GM19238 (cell line): ENCODE results near the gene ITGA4.
A peak's percentile ranks its signal among the peaks of the same experiment; 100 is the strongest.
"Not testable (repeated sequence)": the region's sequence is repeated elsewhere in the genome, so short reads cannot be mapped to it uniquely, and the experiment has no call there.

Source experiments
- DNase-seq: peaks from one replicate; pipeline ENCODE4 v3.0.0; 2011; ENCODE audit warnings: low spot score; ENCODE audit not compliant: insufficient read length

ITGA4 gene

DNA sequence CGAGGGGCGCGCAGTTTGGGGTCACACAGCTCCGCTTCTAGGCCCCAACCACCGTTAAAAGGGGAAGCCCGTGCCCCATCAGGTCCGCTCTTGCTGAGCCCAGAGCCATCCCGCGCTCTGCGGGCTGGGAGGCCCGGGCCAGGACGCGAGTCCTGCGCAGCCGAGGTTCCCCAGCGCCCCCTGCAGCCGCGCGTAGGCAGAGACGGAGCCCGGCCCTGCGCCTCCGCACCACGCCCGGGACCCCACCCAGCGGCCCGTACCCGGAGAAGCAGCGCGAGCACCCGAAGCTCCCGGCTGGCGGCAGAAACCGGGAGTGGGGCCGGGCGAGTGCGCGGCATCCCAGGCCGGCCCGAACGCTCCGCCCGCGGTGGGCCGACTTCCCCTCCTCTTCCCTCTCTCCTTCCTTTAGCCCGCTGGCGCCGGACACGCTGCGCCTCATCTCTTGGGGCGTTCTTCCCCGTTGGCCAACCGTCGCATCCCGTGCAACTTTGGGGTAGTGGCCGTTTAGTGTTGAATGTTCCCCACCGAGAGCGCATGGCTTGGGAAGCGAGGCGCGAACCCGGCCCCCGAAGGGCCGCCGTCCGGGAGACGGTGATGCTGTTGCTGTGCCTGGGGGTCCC lies at the start of gene ITGA4:
Gene ITGA4, plus strand, starts transcription at position 266 of the 620 bp plus-strand sequence. Its CDS starts 269 bp downstream, at position 535.
- DNase-seq = peak; percentile 41

DNA sequence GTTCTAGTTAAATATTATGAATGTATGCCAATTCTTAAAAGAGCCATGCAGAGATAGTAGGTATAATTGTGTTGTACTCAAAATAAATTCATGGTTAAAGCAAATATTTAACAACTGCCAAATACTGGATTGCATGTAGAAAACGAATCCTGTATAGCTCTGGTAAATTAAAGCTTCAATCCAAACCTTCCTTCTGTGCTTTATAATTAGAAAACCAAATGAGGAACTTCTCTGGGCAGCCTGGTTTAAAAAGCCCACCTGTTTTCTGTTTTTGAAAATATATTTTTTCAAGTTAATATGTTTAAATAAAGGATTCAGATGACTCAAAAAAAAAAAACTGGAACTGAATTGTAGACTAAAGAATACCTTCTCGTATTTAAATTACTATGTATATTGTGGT lies 48.3 kb upstream of the ITGA4 start:
- DNase-seq = no peak

DNA sequence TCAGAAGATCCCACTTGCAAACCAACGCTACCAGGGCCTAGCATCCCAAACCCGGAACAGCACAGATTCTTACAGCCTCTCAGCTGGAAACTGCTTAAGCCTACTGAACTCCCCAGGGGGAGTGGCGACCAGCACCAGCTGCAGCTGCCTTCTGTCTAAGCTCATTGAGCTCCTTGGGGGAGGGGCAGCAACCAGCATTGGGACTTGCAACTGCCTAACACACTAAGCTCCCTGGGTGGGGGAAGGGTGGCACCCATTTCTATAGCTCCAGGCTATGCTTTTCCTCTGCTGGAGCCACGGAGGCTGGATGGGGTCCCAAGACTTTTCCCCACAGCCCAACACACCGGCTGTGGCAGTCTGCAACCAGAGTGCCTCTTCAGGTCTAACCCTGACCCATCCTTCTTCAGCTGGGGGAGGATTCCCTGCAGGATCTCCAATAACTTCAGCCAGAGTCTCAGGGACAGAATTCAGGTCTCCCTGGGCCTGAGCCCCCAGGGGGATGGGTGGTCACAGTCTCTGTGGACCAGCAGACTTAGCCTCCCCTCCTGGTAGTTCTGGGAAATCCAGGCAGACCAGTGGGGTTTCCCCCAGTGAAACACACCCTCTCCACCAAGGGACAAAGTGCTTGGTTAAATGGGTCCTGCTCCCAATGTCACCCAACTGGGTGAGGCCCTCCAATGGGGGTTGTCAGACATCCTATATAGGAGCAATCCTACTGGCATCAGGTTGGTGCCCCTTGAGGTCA lies 45.9 kb upstream of the ITGA4 start:
- peak; percentile 7 for DNase-seq

- no peak for DNase-seq
These were observed 37.9 kb upstream of the ITGA4 start for GRCh38 chr2:181419129-181419855.

GRCh38 chr2:181420259-181421130 lies 36.7 kb upstream of the ITGA4 start:
- no peak for DNase-seq

DNA sequence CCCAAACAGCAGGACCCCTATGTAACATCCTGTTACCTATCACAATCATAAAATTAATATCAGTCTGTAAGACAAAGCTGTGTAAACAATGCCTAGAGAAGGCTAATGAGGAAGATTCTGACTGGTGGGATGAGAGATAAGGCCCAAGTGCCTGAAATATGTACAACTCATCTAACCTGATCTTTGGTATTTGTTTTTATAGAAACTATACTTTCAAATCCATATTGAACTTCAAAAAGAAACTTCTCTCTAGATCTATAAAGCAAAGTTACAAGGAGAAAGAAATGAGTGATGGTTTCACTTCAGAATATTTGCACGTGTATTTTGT lies 36.1 kb upstream of the ITGA4 start:
- no peak for DNase-seq

DNA sequence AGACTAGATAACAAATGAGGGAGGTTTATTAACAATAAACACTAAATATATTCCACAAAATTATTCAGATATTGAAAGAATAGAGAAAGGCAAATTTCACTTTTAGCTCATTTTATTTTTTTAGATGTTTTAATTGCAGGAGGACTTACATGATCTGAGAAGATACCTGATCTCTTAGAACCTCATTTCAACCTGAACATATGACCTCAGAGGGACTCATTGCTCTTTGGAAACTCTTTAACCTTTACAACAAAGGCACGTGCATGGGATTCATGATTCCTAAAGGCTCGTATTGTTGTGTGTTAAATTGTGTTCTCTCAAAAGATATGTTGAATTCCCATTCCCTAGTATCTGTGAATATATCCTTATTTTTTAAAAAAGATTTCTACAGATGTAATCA lies 35.7 kb upstream of the ITGA4 start:
- DNase-seq = no peak

DNA sequence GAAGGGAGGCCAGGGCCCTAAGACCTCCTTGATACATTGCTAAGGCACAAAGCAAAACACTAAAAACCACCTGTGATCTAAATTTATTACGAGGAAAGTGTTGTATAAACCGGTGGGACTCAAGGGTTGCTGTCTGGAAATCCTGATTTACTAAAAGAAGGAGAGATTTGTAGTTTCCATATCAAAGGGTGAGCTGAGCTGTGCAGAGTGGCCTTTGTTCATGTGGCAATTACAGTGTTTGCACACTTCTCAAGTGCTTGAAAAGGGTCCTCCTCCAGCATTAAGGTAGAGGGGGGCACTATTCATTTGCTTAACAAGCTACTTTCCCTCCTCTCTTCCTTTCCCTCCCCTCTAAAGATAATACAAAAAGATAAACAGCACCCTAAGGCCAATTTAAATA lies 30.5 kb upstream of the ITGA4 start:
- DNase-seq = no peak

GRCh38 chr2:181430406-181431118 lies 26.6 kb upstream of the ITGA4 start:
- DNase-seq = no peak

DNA sequence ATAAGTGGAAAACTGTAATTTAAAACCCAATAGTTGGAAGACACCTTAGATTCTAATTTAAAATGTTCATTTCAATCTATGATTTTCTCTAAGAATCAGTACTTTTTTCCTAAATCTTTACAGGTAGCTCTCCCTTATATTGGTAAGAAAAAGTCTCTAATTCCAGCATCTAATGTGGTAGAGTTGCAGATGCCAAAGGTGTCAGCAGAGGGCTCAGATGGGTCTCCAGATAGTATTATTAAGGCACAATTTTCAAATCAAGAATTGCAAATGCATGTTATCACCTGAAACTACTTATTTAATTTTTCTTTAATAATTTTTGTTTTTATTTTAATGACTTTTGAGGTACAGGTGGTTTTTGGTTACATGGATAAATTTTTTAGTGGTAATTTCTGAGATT lies 25.5 kb upstream of the ITGA4 start:
- DNase-seq = no peak

DNA sequence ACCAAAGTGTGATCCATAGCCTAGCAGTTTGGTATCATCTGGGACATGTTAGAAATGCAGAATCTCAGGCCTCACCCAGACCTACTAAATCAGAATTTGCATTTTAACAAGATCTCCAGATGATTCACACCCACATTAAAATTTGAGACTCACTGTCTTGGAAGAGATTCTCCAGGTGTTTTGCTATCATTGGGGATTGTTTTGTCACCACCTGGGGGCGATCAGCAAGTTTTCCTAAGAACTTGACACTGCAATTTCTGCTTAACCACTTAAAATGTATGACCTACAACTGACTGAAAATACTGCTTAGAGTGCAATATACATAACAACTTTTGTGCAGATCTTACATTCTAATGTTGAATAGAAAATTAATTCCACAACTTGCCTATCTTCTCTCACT lies 18.9 kb upstream of the ITGA4 start:
- no peak for DNase-seq

DNA sequence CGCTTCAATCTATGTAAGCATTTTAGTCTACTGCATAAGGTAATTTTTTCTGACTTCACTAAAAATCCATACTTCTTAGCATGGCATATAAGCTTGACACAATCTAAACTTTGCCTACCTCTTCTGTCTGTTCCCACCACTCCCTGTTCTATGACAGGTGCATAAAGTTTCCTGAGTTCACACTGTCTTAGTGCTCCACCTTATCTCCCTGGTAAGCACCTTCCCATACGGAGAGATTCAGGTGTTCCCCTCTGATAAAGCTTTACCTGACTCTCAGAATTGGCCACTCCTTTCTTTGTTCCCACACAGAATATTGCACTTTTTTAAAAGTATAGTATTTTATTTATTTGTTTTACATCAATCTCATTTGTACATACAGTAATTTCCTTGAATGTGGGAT lies 16.8 kb upstream of the ITGA4 start:
- DNase-seq = no peak

- no peak for DNase-seq
These were observed 16.3 kb upstream of the ITGA4 start for GRCh38 chr2:181440919-181441318.

- no peak for DNase-seq
These were observed 15.5 kb upstream of the ITGA4 start for GRCh38 chr2:181441670-181442069.

- no peak for DNase-seq
These were observed 12.5 kb upstream of the ITGA4 start for GRCh38 chr2:181444654-181445053.

- DNase-seq = no peak
These were observed 10.2 kb upstream of the ITGA4 start for GRCh38 chr2:181446985-181447384.

DNA sequence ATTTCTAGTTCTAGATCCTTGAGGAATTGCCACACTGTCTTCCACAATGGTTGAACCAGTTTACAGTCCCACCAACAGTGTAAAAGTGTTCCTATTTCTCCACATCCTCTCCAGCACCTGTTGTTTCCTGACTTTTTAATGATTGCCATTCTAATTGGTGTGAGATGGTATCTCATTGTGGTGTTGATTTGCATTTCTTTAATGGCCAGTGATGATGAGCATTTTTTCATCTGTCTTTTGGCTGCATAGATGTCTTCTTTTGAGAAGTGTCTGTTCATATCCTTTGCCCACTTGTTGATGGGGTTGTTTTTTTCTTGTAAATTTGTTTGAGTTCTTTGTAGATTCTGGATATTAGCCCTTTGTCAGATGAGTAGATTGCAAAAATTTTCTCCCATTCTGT lies 7.9 kb upstream of the ITGA4 start:
- not testable (repeated sequence) for DNase-seq

GRCh38 chr2:181454686-181455450 lies 2.3 kb upstream of the ITGA4 start:
- DNase-seq = no peak

DNA sequence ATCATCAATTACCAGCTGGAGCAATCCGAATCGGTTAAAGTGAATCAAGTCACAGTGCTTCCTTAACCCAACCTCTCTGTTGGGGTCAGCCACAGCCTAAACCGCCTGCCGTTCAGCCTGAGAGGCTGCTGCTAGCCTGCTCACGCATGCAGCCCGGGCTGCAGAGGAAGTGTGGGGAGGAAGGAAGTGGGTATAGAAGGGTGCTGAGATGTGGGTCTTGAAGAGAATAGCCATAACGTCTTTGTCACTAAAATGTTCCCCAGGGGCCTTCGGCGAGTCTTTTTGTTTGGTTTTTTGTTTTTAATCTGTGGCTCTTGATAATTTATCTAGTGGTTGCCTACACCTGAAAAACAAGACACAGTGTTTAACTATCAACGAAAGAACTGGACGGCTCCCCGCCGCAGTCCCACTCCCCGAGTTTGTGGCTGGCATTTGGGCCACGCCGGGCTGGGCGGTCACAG lies 496 bp upstream of the ITGA4 start:
- peak; percentile 49 for DNase-seq

DNA sequence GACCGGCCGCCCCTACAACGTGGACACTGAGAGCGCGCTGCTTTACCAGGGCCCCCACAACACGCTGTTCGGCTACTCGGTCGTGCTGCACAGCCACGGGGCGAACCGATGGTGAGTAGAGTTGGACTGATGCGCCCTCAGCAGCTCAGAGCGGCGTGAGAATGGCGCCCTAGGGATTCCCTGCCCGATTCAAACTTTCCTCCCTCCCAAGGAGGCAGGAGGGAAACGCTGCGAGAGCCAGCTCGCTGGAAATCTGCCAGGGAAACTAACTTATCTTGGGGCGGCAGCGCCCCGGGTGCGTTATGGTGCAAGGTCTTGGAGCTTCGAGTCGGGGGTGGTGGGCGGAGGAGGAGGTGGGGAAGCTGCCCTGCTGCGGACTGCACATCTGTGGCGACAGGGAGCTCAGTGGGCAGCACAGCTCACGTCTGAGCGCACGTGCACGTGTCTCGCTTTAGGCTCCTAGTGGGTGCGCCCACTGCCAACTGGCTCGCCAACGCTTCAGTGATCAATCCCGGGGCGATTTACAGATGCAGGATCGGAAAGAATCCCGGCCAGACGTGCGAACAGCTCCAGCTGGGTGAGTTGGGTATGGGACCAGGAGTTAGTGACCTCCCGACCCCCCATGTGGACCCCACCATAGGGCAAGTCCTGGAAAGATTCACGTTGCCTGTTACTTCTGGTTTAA lies 697 bp downstream of the ITGA4 start:
- DNase-seq = no peak
